GM23338 (cell line): ENCODE results near the gene RNGTT. TPM values are rescaled to one million over a fixed set of nuclear protein-coding genes. Genes with fewer than 3 reads are reported as not detected.

Source experiments
- ATAC-seq: fragments of 200-7000 bp; cut with Tn5 transposase; 3 replicates; pipeline ENCODE4 v1.9.1; 2020
- DNase-seq: peaks from one replicate; pipeline ENCODE4 v3.0.0-alpha.2; 2015; ENCODE audit warnings: low spot score
- H2AFZ ChIP-seq: fragments of 200-600 bp; sonication (generic); 2 replicates; pipeline ENCODE4 v1.8.0; 2016; ENCODE audit warnings: antibody characterized with exemption, mild to moderate bottlenecking, moderate library complexity
- H3F3A ChIP-seq: fragments of 200-600 bp; sonication (generic); replicated peaks from 2 replicates; pipeline ENCODE4 v1.8.0; 2017; ENCODE audit warnings: antibody characterized with exemption, mixed run types, low read depth
- H3K27ac ChIP-seq: fragments of 200-600 bp; sonication (generic); 2 replicates; pipeline ENCODE4 v1.6.1; 2016; ENCODE audit warnings: low read depth
- H3K27me3 ChIP-seq: fragments of 200-600 bp; sonication (generic); 2 replicates; pipeline ENCODE4 v1.8.0; 2016; ENCODE audit warnings: mild to moderate bottlenecking, mixed run types, moderate library complexity; ENCODE audit not compliant: insufficient read depth
- H3K36me3 ChIP-seq: fragments of 200-600 bp; sonication (generic); 2 replicates; pipeline ENCODE4 v1.8.0; 2016; ENCODE audit warnings: mild to moderate bottlenecking; ENCODE audit not compliant: insufficient read depth
- H3K4me1 ChIP-seq: fragments of 200-600 bp; sonication (generic); 2 replicates; pipeline ENCODE4 v1.8.0; 2016; ENCODE audit warnings: mild to moderate bottlenecking, moderate library complexity; ENCODE audit not compliant: insufficient read depth
- H3K4me2 ChIP-seq: fragments of 200-600 bp; sonication (generic); 2 replicates; pipeline ENCODE4 v1.7.1; 2017; ENCODE audit warnings: mixed run types
- H3K4me3 ChIP-seq: fragments of 200-600 bp; sonication (generic); 2 replicates; pipeline ENCODE4 v1.6.1; 2016; ENCODE audit warnings: mixed run types
- H3K79me2 ChIP-seq: fragments of 200-600 bp; sonication (generic); replicated peaks from 2 replicates; pipeline ENCODE4 v1.8.0; 2017; ENCODE audit warnings: mild to moderate bottlenecking; ENCODE audit not compliant: insufficient read depth
- H3K9me2 ChIP-seq: fragments of 200-600 bp; sonication (generic); 2 replicates; pipeline ENCODE4 v1.8.0; 2017; ENCODE audit not compliant: insufficient read depth
- H4K20me1 ChIP-seq: fragments of 200-600 bp; sonication (generic); replicated peaks from 2 replicates; pipeline ENCODE4 v1.8.0; 2017; ENCODE audit warnings: mild to moderate bottlenecking; ENCODE audit not compliant: insufficient read depth
- H3K27ac Mint-ChIP-seq: 2 replicates; pipeline ENCODE4 v1.8.0; 2020; ENCODE audit warnings: inconsistent platforms, mild to moderate bottlenecking, moderate library complexity, mixed read lengths
- H3K27me3 Mint-ChIP-seq: 3 replicates; pipeline ENCODE4 v1.8.0; 2022; ENCODE audit warnings: low read depth, mild to moderate bottlenecking, moderate library complexity, mixed read lengths, inconsistent platforms; ENCODE audit not compliant: insufficient read depth, poor library complexity
- H3K36me3 Mint-ChIP-seq: 3 replicates; pipeline ENCODE4 v1.8.0; 2021; ENCODE audit warnings: low read depth, mild to moderate bottlenecking, inconsistent platforms, moderate library complexity, mixed read lengths
- H3K4me1 Mint-ChIP-seq: 3 replicates; pipeline ENCODE4 v1.8.0; 2020; ENCODE audit warnings: mild to moderate bottlenecking, inconsistent platforms, mixed read lengths
- H3K4me3 Mint-ChIP-seq: 3 replicates; pipeline ENCODE4 v1.8.0; 2021; ENCODE audit warnings: moderate library complexity, mild to moderate bottlenecking, inconsistent platforms, mixed read lengths
- H3K9me3 Mint-ChIP-seq: 3 replicates; pipeline ENCODE4 v1.8.0; 2020; ENCODE audit warnings: moderate library complexity, mild to moderate bottlenecking, inconsistent platforms, mixed read lengths
- CREB1 ChIP-seq: fragments of 250-450 bp; sonication (Bioruptor Pico); IDR thresholded peaks from 2 replicates; pipeline ENCODE4 v1.5.0; 2020; ENCODE audit warnings: low read depth, mild to moderate bottlenecking, moderate library complexity
- EZH2 ChIP-seq: fragments of 200-600 bp; sonication (generic); IDR thresholded peaks from one replicate; pipeline ENCODE4 v1.8.0; 2017; ENCODE audit warnings: antibody characterized with exemption, mild to moderate bottlenecking, low read depth; ENCODE audit not compliant: unreplicated experiment
- EZH2phosphoT487 ChIP-seq: fragments of 200-600 bp; sonication (generic); IDR thresholded peaks from one replicate; pipeline ENCODE4 v1.8.1; 2018; ENCODE audit warnings: antibody characterized with exemption; ENCODE audit not compliant: unreplicated experiment
- JUNB ChIP-seq: IDR thresholded peaks from one replicate; pipeline ENCODE4 v1.6.1; 2016; ENCODE audit warnings: antibody characterized with exemption; ENCODE audit not compliant: unreplicated experiment
- STAT1 ChIP-seq: IDR thresholded peaks from one replicate; pipeline ENCODE4 v1.6.1; 2016; ENCODE audit warnings: antibody characterized with exemption; ENCODE audit not compliant: unreplicated experiment
- ZNF462 ChIP-seq: fragments of 250-450 bp; sonication (Bioruptor Pico); IDR thresholded peaks from 2 replicates; pipeline ENCODE4 v1.5.0; 2020; ENCODE audit warnings: mild to moderate bottlenecking, moderate library complexity
- polyA plus RNA-seq: library from polyadenylated mRNA; unstranded; fragments of >200 nt; fragmentation: Nextera tagmentation; extraction: Ambion mirVana; gene quantifications from 2 replicates; pipeline ENCODE4 v1.2.1, GENCODE V29; 2016
- total RNA-seq: library from RNA; depleted of rRNA; stranded (reverse); fragments of >200 nt; shearing (Covaris generic); gene quantifications from 2 replicates; pipeline ENCODE4 v1.2.3, GENCODE V29; 2014
- TF ChIP-seq, protein P1 (sequence below), 2 experiments: fragments of 200-600 bp in 1 of 2; sonication (generic) in 1 of 2; conservative IDR thresholded peaks; 2 replicates each; pipeline versions ENCODE4 v1.5.1 to v1.6.1; 2016 to 2017; ENCODE audit warnings: antibody characterized with exemption in 2 of 2, low read depth in 2 of 2, mild to moderate bottlenecking in 2 of 2, moderate library complexity in 1 of 2
- TF ChIP-seq, protein P2 (sequence below): IDR thresholded peaks from one replicate; pipeline ENCODE4 v1.6.1; 2018; ENCODE audit warnings: antibody characterized with exemption; ENCODE audit not compliant: unreplicated experiment

Gene RNGTT
- total and polyA plus RNA-seq, 2 experiments from 2014 or later, result 11.2 to 29.2 TPM

DNA sequence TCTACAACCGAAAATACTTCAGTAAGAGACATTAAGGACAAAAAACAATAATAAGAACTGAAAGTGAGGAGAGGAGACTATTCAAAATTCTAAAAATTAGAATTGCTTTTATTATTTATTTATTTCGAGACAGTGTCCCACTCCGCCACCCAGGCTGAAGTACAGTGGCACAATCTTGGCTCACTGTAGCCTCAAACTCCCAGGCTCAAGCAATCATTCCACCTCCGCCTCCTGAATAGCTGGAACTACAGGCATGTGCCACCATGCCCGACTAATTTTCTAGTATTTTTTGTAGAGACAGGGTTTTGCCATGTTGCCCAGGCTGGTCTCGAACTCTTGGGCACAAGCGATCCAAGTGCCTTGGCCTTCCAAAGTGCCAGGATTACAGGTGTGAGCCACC, 123.1 kb downstream of the RNGTT start:
- H3K4me3 Mint-ChIP-seq, result no peak overlapping the region
- Histone ChIP-seq H3K27me3 (no peaks in the 10 kb centered on the region), H3F3A (no peaks in the 10 kb centered on the region), H3K36me3 (no peaks in the 10 kb centered on the region), H3K79me2 (no peaks in the 10 kb centered on the region), H2AFZ (no peak overlapping the region), H3K4me2 (no peak overlapping the region), H3K4me1 (no peaks in the 10 kb centered on the region), H3K9me2 (no peaks in the 10 kb centered on the region), H4K20me1 (no peaks in the 10 kb centered on the region), H3K27ac (no peak overlapping the region), H3K4me3 (no peak overlapping the region)
- peaks cover 14% of the 10 kb centered on the region for H3K36me3 Mint-ChIP-seq
- DNase-seq, result no peak
- H3K27ac Mint-ChIP-seq, result no peak overlapping the region
- H3K27me3 Mint-ChIP-seq, result peaks cover 2% of the 10 kb centered on the region
- ATAC-seq, result no peak
- TF ChIP-seq JUNB, result no peak
- peaks cover 4% of the 10 kb centered on the region; the same call in 1 of the 3 replicates for H3K9me3 Mint-ChIP-seq
- H3K4me1 Mint-ChIP-seq, result peaks cover 3% of the 10 kb centered on the region; the same call in 2 of the 3 replicates

GRCh38 chr6:88839280-88839679, 124.1 kb downstream of the RNGTT start:
- Mint-ChIP-seq H3K4me1 (peaks cover 3% of the 10 kb centered on the region; the same call in 2 of the 3 replicates), H3K36me3 (peaks cover 19% of the 10 kb centered on the region), H3K27me3 (peaks cover 2% of the 10 kb centered on the region), H3K9me3 (peaks cover 7% of the 10 kb centered on the region; the same call in 1 of the 3 replicates), H3K4me3 (no peak overlapping the region), H3K27ac (no peak overlapping the region)
- no peak overlapping the region for H3K27ac ChIP-seq
- no peaks in the 10 kb centered on the region for H3K9me2 ChIP-seq
- no peaks in the 10 kb centered on the region for H3F3A ChIP-seq
- no peak overlapping the region for H3K4me3 ChIP-seq
- 0 out of 2 replicates have a peak, but pooled peaks cover under 1% of the 10 kb centered on the region for H3K79me2 ChIP-seq
- no peaks in the 10 kb centered on the region for H3K27me3 ChIP-seq
- no peaks in the 10 kb centered on the region for H3K4me1 ChIP-seq
- ATAC-seq, result no peak
- H2AFZ ChIP-seq, result no peak overlapping the region
- H3K36me3 ChIP-seq, result peaks cover 3% of the 10 kb centered on the region; the same call in 1 of the 2 replicates
- H3K4me2 ChIP-seq, result no peak overlapping the region
- no peak for DNase-seq
- TF ChIP-seq STAT1 (no peak), CREB1 (CRISPR knock-in tag) (no peak), EZH2phosphoT487 (no peak), JUNB (no peak), EZH2 (no peak), ZNF462 (CRISPR knock-in tag) (no peak)
- TF ChIP-seq, protein P1, sequence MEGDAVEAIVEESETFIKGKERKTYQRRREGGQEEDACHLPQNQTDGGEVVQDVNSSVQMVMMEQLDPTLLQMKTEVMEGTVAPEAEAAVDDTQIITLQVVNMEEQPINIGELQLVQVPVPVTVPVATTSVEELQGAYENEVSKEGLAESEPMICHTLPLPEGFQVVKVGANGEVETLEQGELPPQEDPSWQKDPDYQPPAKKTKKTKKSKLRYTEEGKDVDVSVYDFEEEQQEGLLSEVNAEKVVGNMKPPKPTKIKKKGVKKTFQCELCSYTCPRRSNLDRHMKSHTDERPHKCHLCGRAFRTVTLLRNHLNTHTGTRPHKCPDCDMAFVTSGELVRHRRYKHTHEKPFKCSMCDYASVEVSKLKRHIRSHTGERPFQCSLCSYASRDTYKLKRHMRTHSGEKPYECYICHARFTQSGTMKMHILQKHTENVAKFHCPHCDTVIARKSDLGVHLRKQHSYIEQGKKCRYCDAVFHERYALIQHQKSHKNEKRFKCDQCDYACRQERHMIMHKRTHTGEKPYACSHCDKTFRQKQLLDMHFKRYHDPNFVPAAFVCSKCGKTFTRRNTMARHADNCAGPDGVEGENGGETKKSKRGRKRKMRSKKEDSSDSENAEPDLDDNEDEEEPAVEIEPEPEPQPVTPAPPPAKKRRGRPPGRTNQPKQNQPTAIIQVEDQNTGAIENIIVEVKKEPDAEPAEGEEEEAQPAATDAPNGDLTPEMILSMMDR (conservative IDR thresholded peaks at IDR 0.05; ENCODE audit: low read depth in 2 of 2), result no peak
- TF ChIP-seq, protein P2, sequence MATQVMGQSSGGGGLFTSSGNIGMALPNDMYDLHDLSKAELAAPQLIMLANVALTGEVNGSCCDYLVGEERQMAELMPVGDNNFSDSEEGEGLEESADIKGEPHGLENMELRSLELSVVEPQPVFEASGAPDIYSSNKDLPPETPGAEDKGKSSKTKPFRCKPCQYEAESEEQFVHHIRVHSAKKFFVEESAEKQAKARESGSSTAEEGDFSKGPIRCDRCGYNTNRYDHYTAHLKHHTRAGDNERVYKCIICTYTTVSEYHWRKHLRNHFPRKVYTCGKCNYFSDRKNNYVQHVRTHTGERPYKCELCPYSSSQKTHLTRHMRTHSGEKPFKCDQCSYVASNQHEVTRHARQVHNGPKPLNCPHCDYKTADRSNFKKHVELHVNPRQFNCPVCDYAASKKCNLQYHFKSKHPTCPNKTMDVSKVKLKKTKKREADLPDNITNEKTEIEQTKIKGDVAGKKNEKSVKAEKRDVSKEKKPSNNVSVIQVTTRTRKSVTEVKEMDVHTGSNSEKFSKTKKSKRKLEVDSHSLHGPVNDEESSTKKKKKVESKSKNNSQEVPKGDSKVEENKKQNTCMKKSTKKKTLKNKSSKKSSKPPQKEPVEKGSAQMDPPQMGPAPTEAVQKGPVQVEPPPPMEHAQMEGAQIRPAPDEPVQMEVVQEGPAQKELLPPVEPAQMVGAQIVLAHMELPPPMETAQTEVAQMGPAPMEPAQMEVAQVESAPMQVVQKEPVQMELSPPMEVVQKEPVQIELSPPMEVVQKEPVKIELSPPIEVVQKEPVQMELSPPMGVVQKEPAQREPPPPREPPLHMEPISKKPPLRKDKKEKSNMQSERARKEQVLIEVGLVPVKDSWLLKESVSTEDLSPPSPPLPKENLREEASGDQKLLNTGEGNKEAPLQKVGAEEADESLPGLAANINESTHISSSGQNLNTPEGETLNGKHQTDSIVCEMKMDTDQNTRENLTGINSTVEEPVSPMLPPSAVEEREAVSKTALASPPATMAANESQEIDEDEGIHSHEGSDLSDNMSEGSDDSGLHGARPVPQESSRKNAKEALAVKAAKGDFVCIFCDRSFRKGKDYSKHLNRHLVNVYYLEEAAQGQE, result no peak
- no peaks in the 10 kb centered on the region for H4K20me1 ChIP-seq
